Thoracic aorta (tissue), 2 donors: ENCODE data around the gene CALN1. TPM values are rescaled to one million over a fixed set of nuclear protein-coding genes. Genes with fewer than 3 reads are reported as not detected.

Experiments used
- ATAC-seq: fragments of 150-250 bp; one replicate; pipeline ENCODE4 v1.8.0; 2017; ENCODE audit warnings: low read depth; ENCODE audit not compliant: insufficient number of reproducible peaks, low FRiP score
- DNase-seq: peaks from one replicate; pipeline ENCODE4 v3.0.0-alpha.2; 2020; ENCODE audit warnings: low spot score
- H3K27ac ChIP-seq, 2 donors: fragments of 200-600 bp; sonication (generic); 1 replicate in 1 of 2; 2 replicates in 1 of 2; pipeline ENCODE4 v1.5.1; 2016; ENCODE audit warnings: mild to moderate bottlenecking in 2 of 2, moderate library complexity in 2 of 2
- H3K27me3 ChIP-seq: fragments of 200-600 bp; sonication (generic); replicated peaks from 2 replicates; pipeline ENCODE4 v1.6.0; 2016; ENCODE audit warnings: mild to moderate bottlenecking; ENCODE audit not compliant: insufficient read depth
- H3K36me3 ChIP-seq: fragments of 200-600 bp; sonication (generic); one replicate; pipeline ENCODE4 v1.5.1; 2016
- H3K4me1 ChIP-seq, 2 donors: fragments of 200-600 bp; sonication (generic); 1 replicate in 1 of 2; 2 replicates in 1 of 2; pipeline versions ENCODE4 v1.5.1 to v1.6.0; 2016; ENCODE audit warnings: low read depth in 2 of 2, mild to moderate bottlenecking in 1 of 2; ENCODE audit not compliant: control insufficient read depth in 1 of 2
- H3K4me3 ChIP-seq: fragments of 200-600 bp; sonication (generic); 2 replicates; pipeline ENCODE4 v1.5.1; 2016; ENCODE audit warnings: mild to moderate bottlenecking
- H3K9me3 ChIP-seq: fragments of 200-600 bp; sonication (generic); 2 replicates; pipeline ENCODE4 v1.5.1; 2016
- CTCF ChIP-seq: fragments of 200-600 bp; sonication (generic); IDR thresholded peaks from one replicate; pipeline ENCODE4 v1.5.1; 2019; ENCODE audit warnings: antibody characterized with exemption
- total RNA-seq, 2 donors: library from RNA; depleted of rRNA; stranded (reverse); fragments of >200 nt; gene quantifications; one replicate each; pipeline versions ENCODE4 v1.1.0 to v1.2.3, GENCODE V29; 2016

Gene CALN1
- total RNA-seq, 2 donors from 2014 or later, result not detected

GRCh38 chr7:72297636-72298035 is 114.5 kb downstream of the CALN1 start:
- H3K27me3 ChIP-seq, result no peaks in the 10 kb centered on the region
- H3K4me1 ChIP-seq, result no peaks in the 10 kb centered on the region
- no peak overlapping the region for H3K27ac ChIP-seq
- no peaks in the 10 kb centered on the region for H3K9me3 ChIP-seq
- no peak for ATAC-seq
- H3K4me3 ChIP-seq, result no peak overlapping the region
- no peak for DNase-seq
- no peak for TF ChIP-seq CTCF
- H3K36me3 ChIP-seq, result no peaks in the 10 kb centered on the region

- ATAC-seq, result no peak
- H3K36me3 ChIP-seq, result no peaks in the 10 kb centered on the region
- no peak overlapping the region for H3K4me3 ChIP-seq
- H3K9me3 ChIP-seq, result no peaks in the 10 kb centered on the region
- no peaks in the 10 kb centered on the region for H3K4me1 ChIP-seq
- TF ChIP-seq CTCF, result no peak
- H3K27ac ChIP-seq, result no peak overlapping the region
- no peaks in the 10 kb centered on the region for H3K27me3 ChIP-seq
- no peak for DNase-seq
Measured at GRCh38 chr7:72292794-72293193, 119.3 kb downstream of the CALN1 start.

- no peak for DNase-seq
- no peaks in the 10 kb centered on the region for H3K36me3 ChIP-seq
- no peaks in the 10 kb centered on the region for H3K4me1 ChIP-seq
- no peaks in the 10 kb centered on the region for H3K9me3 ChIP-seq
- ATAC-seq, result no peak
- no peak for TF ChIP-seq CTCF
- H3K27ac ChIP-seq, result no peak overlapping the region
- H3K4me3 ChIP-seq, result no peak overlapping the region
- H3K27me3 ChIP-seq, result no peaks in the 10 kb centered on the region
Measured at GRCh38 chr7:72292118-72292517, 120.0 kb downstream of the CALN1 start.

GRCh38 chr7:72286519-72286918 is 125.6 kb downstream of the CALN1 start:
- no peak for DNase-seq
- no peaks in the 10 kb centered on the region for H3K4me1 ChIP-seq
- no peak overlapping the region for H3K27ac ChIP-seq
- H3K9me3 ChIP-seq, result no peaks in the 10 kb centered on the region
- no peak for ATAC-seq
- no peak overlapping the region for H3K4me3 ChIP-seq
- H3K36me3 ChIP-seq, result no peaks in the 10 kb centered on the region
- no peak for TF ChIP-seq CTCF
- H3K27me3 ChIP-seq, result no peaks in the 10 kb centered on the region

- DNase-seq (no peak), ATAC-seq (no peak)
- no peaks in the 10 kb centered on the region for H3K27me3 ChIP-seq
- no peak overlapping the region for H3K4me3 ChIP-seq
- H3K4me1 ChIP-seq, result no peaks in the 10 kb centered on the region
- TF ChIP-seq CTCF, result no peak
- H3K36me3 ChIP-seq, result no peaks in the 10 kb centered on the region
- no peak overlapping the region for H3K27ac ChIP-seq
- H3K9me3 ChIP-seq, result no peaks in the 10 kb centered on the region
Measured at GRCh38 chr7:72283309-72283708, 128.8 kb downstream of the CALN1 start.
